HG03045 (cell line): ENCODE data around the gene TNS1.

Experiments
- ATAC-seq: cut with Tn5 transposase; IDR thresholded peaks from one replicate; pipeline ENCODE4 v1.9.1; 2021; ENCODE audit warnings: mild to moderate bottlenecking, moderate library complexity; ENCODE audit not compliant: unreplicated experiment

The TNS1 gene

DNA sequence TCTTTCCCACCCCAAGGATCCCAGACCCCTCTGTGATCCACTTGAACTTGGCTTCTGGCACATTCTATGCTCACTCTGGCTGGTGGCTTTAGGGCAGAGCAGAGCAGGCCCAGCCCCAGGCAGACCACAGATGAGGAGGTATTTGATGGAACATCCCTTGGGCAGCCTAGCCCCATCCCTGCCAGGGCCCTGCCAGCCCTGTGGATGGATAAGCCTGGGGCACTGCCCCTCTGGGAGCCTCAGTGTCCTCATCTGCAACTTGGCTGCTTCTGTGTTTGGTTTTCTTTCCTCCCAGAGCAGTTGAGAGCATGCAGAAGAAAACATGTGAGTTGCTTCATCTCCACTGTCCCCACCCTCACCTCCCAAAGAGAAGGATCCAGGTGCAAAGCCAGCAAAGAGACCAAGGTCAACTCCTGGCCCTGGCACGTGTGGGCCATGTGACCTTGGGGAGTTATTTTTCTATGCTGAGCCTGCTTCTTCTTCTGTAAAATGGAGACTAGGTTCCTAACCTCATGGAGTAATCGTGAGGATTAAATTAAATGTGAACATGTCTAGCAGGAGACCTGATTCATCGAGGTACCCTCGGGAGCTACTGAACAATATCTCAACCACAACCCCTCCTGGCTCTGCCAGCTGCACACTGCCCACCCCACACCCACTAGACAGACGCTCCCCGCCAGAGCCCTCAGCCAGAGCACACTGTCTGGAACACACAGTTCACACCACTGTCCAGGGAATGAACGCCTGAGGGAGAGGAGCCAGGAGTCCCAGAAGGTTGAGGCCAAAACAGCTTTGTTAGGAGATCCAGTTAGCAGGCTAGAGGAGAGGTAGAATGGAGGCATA lies 14.6 kb upstream of the TNS1 start:
- no peak for ATAC-seq

DNA sequence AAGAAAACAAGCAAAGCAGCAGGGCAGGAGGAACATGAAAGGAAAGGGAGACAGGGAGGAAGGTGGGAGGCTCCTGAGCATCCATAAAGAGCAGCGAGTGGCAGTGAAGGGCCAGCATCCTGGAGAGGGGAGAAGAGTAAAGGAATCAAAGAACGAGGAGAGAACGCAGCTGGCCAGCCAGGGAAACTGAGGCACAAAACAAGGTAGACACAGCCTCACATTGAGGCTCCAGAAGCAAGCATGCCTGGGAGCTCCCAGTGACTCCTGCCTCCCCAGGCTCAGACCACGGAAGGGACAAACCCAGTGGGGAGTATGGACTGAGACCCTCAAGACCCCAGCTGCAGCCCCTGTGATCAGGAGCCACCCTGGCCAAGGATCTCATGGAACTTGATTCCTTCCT lies 14.0 kb upstream of the TNS1 start:
- no peak for ATAC-seq

DNA sequence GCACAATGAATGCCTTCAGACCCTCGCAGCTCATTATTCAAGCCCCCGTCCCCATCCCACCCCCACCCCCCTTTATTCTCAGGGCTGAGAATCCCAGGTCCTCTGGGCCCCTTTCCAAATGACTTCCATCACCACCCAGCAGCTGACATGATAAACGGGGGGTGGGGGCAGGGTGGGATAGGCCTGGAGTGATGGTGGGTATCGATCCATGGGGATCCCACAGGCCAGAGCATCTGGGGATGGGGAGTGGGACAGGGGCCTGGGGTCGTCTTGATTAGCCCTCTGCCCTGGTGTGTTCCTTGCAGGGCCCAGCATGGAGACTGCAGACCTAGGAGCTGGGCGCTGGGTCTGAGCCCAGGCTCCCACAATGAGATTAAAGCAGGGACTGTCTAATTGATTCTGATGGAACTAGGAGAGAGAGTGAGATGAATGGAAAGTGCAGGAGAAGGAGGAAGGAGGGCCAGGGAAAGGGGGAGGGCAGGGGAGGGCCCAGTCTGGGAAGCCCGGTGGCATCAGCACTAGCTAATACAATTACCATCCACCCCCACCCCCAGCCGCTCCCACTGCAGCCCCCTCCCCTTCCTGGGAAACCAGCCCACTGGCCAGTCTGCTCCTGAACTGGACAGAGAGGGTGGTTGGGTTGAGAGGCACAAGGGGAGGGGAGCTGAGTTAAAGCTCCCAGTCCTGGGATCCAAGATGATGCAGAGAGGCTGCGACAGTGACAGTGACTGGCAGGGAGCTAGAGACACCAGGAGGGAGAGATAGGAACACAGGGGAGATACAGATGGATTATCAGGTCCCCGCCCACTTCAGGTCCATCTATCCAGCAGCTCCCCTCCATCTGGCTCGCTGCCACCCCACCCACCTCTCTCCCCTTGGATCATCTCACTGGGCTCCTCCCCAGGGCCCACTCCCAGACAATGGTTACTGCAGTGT lies 13.1 kb upstream of the TNS1 start:
- no peak for ATAC-seq

- no peak for ATAC-seq
Measured at GRCh38 chr2:218014706-218015585, 12.2 kb upstream of the TNS1 start.

GRCh38 chr2:218013289-218013688 lies 10.5 kb upstream of the TNS1 start:
- no peak for ATAC-seq

DNA sequence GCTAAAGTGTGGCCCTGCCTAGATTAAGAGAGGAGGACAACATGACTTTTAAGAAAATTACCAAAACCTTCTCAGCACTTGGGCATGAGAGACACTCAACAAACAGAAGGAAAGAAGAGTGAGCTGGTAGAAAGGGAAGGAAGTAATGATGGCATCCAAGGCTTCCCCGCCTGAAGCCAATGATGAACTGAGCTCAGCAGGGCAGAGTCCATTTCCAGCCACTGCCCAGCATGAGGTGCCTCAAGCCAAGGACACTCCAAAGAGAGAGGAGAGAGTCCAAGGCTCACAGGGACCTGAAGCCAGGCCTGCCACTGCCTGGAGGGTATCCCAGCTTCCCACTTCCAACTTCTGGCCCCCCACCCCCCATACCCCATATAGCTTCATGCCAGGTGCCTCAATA lies 9.5 kb upstream of the TNS1 start:
- ATAC-seq = no peak

DNA sequence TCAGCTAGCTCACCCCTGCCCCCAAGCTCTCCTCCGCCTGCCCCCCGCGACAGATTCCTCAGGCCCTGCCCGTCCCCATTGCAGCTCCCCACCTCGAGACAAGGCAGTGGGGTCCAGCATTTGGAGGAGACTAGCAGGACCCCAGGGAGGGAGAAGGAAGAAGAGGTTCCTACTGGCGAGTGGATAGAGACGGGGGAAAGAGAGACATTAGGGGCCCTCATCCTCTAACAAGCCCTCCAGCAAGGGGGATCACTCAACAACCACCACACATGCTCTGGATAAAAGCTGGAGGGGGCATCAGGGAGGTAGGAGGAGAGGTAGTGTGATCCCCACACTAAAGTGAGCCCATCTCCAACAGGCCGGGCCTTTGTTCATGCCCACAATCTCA lies 8.9 kb upstream of the TNS1 start:
- ATAC-seq = no peak

DNA sequence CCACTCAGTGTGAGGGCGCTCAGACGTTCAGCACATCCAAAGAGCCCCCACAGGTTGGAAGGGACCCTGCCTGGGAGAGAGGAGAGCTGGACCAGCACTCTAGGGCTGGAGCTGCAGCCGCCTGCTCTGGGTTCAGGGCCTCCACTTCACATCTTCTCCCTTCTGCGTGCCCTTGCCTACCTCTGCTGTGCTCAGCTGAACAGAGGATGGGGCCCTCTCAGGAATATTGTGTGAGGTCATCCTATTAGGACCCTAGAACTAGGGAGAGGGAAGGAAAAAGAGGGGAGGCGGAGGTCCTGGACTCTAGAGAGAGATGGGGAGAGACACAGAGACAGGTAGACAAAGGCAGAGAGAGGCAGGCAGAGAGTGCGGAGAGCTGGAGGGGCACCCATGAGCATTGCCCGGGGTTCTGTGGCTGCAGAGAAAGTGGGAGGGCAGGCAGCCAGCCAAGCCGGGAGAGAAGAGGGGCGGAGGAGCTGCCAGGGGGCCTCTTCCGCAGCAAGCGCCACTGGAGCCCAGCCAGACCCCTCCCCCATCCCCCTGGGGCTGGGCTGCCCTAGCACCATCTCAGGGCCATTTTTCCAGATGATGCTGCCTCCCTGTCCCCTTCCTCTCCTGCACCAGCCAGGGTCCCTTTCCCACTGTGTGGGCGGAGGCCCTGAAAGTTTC lies 8.3 kb upstream of the TNS1 start:
- ATAC-seq = no peak

DNA sequence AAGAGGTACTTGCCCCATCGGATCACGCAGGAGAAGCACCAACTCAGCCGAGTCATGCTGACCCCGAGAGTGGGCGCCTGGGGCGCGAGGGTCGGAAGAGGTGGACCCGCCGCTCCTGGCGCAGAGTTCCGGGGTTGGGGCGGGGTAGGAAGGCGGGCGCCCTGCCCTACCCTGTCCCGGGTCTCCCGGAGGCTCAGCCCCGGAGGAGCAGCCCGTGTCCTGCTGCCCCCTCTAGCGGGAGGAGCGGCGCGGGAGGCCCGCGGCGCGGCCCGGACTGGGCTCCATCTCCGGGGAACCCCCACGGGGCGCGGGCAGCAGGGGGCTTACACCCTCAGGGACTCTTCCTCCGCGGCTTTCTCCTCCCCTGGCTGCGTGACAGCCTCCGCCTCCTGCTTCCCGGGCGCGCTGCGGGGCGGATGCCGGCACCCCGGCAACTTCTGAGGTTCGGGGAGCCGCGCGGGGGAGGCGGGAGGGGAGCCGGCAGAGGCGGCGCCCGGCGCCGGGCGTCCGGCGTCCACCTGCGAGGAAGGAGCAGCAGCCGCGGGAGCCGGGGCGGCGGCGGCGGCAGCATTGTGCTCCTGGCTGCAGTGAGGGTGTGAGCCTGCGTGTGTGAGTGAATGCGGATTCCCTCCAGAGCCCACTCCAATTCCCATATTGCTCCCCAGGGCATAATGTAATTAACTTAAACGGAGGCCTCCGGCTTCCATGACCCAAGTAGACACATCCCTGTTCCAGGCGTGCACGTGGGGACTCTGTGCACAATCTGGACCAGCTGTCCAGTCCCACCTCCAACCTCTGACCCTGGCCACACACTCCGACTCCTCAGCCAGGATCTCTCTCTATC lies 7.6 kb upstream of the TNS1 start:
- ATAC-seq = no peak

DNA sequence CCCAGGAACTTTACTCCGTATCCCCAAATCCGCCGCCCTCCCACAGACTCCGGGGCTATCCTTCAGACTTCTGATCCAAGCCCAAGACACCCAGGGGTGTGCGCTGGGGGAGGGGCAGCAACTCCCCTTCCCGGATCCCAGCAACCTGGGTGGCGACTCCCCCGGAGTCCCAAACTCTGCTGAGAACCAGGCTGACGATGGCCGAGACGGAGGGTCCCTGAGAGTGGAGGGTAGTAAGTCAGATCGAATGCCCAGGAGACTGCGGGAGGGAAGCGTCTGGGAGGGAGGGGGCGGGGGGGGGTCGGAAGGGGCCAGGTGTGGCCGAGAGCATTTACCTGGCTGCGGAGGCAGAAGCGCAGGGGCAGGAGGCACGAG lies 7.0 kb upstream of the TNS1 start:
- ATAC-seq = no peak

GRCh38 chr2:218009231-218009630 lies 6.4 kb upstream of the TNS1 start:
- ATAC-seq = no peak

DNA sequence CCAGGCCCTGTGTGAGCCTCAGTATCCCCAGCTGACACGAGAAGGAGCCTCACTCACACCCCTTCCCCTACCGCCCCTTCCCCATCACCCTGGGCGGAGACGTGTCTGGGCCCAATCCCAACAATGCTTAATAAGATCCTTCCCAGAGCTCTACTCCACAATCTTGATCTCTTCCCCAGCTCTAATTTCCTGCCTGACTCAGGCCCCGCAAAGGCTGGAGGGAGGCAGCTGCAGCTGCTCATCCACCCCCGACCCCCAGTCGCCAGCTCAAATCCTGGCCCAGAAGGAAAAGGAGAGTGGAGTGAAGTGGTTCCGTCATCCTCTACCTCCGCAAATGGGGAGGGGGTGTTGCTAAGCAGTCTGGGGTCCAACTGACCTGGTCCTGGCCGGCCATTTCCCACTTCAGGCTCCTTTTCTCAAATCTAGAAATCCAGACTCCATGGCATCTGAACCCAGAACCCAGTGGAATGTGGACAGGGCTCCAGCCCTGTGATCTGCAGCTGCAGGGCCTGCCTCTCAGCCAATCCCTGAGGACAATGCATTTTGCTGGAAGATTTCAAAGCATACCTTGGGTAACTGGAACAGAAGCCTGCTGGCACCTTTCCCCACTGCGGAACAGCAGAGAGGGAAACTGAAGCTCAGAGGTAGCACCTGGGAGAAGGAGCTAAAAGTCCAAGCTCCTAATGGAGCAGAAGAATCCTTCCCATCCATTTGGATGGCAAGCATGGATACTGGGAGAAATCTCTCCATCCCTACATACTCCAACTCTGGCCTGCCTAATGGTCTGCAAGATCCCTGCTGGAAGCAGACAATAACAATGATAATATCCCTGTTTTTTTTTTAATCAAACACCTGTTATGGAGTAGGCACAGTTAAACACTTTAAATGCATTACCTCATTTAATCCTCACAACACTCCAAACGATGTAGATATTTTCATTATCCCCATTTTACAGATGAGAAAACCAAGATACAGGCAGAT lies 5.6 kb upstream of the TNS1 start:
- ATAC-seq = no peak

DNA sequence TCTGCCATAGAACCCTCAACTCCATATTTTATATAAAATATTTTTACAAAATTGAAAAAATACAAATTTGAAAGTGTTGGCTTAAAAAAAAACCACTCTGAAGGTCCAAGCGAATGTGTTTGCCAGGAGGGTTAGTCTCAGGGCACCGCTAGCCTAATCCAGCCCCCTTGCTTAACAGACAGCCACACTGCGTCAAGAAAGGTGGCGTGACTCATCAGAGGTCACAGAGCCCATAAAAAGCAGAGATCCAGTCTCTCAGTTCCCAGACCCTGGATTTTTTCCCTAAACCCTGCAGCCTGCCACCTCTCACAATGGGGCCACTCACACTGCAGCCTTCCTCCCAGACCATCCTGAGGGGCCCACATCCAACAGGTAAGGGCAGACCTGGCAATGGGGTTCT lies 3.9 kb upstream of the TNS1 start:
- no peak for ATAC-seq

- ATAC-seq = no peak
Measured at GRCh38 chr2:218005486-218005885, 2.7 kb upstream of the TNS1 start.

- ATAC-seq = no peak
Measured at GRCh38 chr2:218005028-218005427, 2.2 kb upstream of the TNS1 start.

DNA sequence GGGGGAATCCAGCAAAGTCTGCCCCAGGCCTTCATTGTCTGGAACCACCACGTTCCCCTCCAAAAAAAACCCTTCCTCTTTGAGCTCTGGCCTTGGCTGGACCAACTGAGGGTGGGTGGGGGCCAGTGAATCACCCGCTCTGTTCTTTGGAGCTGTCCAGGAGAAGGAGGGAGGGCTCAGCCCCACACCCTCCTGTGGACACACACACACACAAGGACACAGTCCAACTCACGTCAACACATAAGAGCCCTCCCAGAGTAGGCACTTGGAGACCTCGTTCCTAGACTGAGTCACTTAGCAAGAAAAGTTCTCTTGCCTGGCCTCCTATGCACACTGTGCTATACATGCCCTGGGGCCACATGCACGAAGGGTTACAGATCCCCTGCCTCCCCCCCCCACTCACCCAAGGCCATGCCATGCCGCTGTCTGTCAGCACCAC lies 1.2 kb upstream of the TNS1 start:
- no peak for ATAC-seq

DNA sequence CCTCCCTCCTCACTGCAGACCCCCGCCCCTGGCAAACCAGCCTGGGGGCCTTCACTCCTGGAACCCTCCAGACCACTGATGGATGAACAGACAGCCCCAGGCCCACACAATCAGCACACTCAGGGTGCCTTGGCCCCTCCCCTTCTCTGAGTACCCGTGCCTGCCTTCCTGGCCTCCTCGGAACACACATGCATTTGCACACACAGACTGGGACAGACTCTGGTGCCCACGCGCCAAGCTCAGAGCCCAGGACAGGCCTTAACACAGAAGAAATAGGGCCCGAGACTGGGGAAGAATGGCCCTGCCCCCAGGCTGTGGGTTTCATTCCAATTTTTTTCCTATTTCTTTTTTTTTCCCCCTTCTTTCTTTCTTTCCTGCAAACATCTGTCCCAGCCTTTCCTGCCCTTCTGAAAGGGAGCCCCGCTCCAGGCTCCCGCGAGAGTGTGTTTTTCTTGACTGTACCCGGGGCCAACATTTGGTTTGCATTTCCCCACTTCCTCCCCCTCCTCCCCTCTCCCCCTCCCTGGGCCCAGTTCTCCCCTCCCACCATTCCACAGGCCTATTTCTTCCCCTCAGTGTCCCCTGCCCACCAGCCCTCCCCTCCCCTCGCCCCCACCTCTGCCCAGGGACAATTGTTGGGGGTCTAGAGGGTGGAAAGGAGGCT lies 618 bp upstream of the TNS1 start:
- no peak for ATAC-seq
